Activated CD4-positive, alpha-beta T cell treated with anti-CD3 and anti-CD28 coated beads, Interleukin-2, Interleukin-4, amounts not matched to agents 100 ng/mL and 50 ng/mL, durations not matched to agents 16 hours and 8 hours (primary cell): ENCODE data around the gene NOS1.

ENCODE experiments used
- DNase-seq: peaks from one replicate; pipeline ENCODE4 v3.0.0-alpha.2; 2020; ENCODE audit warnings: low spot score

NOS1 gene

DNA sequence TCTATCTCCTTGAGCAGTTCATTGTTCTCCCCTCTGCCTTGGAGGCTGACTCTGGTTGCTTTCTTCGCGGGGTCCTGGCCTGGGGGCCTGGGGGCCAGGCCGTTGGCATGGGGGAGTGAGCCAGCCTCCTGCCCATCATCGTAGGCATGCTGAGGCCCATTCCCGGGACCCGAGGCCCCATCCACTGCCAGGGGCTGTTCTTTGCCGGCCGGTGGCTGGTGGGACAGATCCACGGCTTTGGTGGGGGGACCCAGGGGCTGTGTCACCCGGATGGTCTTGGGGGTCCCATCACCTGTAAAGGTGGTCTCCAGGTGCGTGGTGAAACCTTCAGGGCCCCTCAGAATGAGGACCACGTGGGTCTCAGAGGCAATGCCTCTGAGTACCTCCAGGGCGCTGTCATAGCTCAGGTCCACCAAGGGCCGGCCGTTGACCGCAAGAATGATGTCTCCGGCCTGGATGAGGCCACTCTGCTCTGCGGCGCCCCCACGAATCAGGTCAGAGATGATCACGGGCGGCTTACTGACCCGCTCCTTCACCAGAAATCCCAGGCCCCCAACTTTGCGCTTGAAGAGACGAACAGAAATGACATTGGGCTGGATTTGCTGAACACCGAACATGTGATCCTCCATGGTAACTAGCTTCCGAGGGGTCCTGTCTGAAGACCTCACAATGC lies 30.8 kb downstream of the NOS1 start:
- DNase-seq: no peak

GRCh38 chr12:117329756-117330155 lies 31.7 kb downstream of the NOS1 start:
- DNase-seq: no peak

GRCh38 chr12:117328556-117329100 lies 32.8 kb downstream of the NOS1 start:
- no peak for DNase-seq

- no peak for DNase-seq
These were observed 39.0 kb downstream of the NOS1 start for GRCh38 chr12:117322428-117322827.

DNA sequence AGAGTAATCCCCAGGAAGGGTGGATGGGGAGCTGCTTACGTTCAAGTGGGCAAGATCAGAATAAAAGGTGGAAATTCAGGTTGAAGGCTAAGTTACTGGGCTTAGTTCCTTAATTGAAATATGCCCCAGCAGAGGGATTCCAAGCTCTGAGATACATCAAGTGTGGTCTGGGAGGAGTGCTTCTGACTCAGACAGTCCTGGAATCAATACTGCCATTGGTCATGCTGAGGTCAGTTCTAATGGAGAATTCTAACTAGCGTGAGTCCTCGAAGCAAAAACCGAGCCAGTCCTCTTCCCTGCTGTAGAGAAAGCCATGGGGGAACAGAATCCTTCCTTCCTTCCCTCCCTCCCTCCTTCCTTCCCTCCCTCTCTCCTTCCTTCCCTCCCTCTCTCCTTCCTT lies 39.9 kb downstream of the NOS1 start:
- DNase-seq: no peak

DNA sequence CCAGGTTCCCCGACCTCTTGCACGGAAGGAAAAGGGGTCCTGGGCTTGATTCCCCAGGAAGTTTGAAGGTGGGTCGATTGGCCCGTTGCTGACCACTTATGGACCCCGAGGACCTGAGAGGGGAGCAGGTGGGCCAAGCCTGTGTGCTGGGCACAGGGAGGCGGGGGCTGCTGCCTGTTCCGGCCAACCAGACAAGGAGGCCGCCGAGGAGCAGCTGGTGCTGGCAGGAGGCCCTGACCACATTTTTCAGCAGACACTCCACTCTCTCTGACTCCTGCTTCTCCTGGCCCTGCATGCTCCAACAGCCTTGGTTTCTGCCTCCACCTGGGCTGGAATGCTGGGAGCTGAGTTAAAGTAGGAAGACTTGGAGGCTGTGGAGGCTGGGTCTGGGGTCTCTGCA lies 42.8 kb downstream of the NOS1 start:
- no peak for DNase-seq

- DNase-seq: no peak
These were observed 45.1 kb downstream of the NOS1 start for GRCh38 chr12:117316336-117316735.

DNA sequence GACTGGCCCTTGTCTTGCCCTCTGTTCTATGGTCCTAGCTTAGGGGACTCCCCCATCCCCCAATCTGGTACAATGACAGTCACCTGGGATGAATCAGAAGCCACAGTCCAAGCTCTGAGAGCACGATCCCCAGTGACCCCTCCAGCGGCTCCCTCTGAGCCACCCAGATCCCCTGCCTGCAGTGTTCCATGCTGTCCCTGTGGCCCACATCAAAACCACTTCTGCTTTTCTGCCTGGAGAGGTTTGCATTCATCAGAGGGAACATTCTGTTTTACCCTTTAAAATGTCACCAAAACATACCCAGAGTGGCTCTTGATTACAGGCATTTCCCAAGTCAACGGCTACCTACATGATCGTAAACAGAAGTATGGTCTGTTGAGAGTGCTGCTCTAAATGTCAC lies 47.5 kb downstream of the NOS1 start:
- no peak for DNase-seq

DNA sequence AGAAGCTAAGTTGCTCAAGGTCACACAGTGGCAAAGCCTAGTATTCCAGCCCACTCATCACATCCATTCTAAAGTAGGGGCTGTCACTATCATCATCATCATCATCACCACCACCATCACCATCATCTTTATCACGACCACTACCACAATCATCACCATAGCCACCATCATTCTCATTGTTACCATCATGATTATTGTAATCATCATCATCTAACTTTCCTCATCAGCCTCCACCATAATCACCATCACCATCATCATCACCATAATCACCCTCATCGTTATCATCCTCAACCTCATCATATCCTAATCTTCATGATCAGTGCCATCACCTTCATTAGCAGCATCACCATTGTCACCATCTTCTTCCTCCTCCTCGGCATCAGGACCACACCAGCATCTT lies 48.7 kb downstream of the NOS1 start:
- no peak for DNase-seq

GRCh38 chr12:117309276-117309925 lies 52.0 kb downstream of the NOS1 start:
- DNase-seq: no peak

DNA sequence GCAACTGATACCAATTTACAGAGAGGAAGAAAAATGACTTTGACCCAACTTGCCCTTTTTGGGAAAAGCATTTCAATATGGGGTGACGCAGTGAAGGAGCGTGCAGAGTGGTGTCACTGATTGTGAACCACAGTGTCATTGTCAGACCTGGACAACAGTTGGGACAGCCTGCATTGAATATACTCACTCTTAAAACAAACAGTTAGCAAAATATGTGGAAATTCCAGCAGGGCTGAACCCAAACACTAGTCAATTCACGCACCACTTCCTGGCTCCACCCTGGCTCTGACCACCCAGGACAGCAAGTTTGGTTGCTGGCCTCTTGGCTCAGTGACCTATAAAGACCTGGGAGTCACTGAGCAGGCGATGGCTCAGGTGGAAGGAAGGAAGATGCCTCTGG lies 61.3 kb downstream of the NOS1 start:
- DNase-seq: no peak

- DNase-seq: no peak
These were observed 62.7 kb downstream of the NOS1 start for GRCh38 chr12:117298648-117299225.

- DNase-seq: no peak
These were observed 63.2 kb downstream of the NOS1 start for GRCh38 chr12:117298191-117298590.

DNA sequence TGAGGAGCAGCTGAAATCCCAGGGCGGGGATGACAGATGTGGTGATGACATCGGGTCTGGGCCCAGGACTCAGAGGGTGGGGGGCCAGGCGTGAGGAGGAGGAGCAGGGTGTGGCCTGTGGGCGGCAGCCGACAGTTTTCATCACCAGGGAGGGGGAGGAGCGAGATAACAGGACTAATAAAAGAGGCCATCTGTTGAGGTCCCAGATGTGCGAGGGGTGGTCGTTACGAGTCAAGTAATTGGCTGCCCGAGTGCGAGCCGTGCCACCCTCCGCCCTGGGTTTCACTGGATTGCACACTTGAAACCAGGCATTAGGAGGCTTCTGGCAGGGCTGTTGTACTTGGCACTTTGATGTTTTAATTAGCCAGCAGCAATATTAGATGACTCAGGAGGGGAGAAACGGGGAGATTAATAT lies 67.2 kb downstream of the NOS1 start:
- no peak for DNase-seq

- DNase-seq: no peak
These were observed 67.9 kb downstream of the NOS1 start for GRCh38 chr12:117293510-117293909.

DNA sequence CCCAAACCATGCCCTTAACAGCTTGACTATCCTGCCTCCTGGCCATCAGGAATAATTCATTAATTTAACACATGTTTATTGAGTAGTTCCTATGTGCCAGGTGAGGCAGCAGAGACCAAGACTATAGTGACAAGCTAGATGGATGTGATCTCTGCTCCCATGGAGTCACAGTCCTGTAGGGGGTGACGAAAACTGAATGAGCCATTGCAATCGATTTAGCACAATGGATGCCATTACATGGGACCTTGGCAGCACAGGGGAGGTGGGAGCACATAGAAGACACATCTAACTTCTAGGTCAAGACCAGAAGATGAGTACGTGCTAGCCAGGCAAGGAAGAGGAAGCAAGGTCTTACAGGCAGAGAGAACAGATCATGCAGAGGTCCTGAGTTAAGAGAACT lies 68.7 kb downstream of the NOS1 start:
- no peak for DNase-seq

GRCh38 chr12:117284140-117284539 lies 77.3 kb downstream of the NOS1 start:
- no peak for DNase-seq

DNA sequence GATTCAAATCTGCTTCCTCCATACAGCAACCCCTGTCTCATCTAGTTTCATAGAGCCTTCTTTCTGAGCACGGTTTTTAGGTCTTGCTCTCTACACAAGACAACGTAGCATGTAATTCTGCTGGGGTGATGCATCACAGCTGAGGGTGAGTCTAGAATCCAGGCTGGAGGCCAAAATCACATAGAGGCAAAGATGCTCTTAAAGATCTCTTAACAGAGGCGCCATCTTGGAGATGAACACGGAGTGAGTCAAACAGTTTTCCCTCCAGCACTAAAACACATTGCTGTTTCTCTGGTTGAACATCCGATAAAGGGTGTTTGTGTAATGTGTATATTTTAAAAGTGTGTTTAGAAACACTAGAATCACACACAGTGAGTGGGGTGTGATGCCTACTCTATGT lies 78.9 kb downstream of the NOS1 start:
- no peak for DNase-seq

GRCh38 chr12:117280019-117280680 lies 81.3 kb downstream of the NOS1 start:
- DNase-seq: no peak

DNA sequence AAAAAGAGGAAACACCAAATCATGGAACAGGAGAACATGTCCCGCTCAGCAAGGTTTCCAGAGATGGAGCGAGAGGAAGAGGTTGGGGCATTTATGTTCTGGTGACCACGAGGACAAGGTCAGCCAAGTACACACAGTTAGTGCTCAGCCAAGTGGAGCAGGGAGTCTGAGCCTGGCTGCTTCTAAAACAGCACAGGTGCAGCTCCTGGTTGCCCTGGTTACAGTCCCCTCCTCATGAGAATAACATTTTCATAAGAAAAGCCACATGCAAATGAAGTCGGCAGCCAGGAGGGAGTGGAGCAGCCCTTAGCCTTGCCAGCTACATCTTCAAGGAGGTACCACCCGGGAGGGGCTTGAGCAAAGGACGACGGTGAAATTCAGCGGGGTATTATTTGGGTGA lies 81.8 kb downstream of the NOS1 start:
- DNase-seq: no peak

DNA sequence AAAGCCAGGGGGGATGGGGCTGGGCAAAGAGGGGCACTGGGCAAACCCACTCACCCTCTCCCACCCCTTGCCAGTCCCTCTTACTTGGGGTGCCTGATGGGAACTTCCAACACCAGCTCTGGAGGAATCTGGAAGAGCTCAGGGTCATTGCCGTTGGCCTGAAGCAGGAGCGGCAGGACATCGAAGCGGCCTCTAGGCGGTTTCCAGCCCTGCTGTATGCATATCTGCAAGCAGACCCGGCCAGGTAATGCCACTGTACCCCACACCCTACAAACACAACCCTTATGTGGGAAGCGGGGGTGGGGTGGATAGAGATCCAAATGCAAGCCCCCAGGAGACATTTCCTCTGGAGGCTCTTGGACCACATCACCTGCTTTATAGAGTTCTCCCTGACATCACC lies 83.6 kb downstream of the NOS1 start:
- DNase-seq: no peak

DNA sequence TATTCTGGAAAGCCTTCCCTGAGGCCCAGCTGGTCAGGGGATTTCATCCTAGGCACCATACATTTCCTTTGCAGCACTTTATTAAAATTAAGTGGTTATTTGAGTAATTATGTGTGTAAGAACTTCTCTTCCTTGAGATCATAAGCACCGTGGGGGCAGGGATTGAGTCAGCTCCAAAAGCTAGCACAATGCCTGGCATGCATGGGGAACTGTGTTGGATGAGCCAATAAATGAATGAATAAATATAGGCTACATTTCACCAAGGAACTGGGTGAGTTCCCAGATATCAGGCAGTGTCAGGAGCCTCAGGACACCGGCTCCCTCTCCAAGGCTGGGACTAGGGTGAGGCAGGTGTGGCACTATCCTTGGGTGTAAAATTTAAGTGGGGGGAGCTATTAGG lies 88.3 kb downstream of the NOS1 start:
- no peak for DNase-seq

GRCh38 chr12:117272690-117273089 lies 88.7 kb downstream of the NOS1 start:
- no peak for DNase-seq
